Measurements from ENCODE around the gene WTAP. TPM values are rescaled to one million over a fixed set of nuclear protein-coding genes. Genes with fewer than 3 reads are reported as not detected.
"Not testable (repeated sequence)": the region's sequence is repeated elsewhere in the genome, so short reads cannot be mapped to it uniquely, and the experiment has no call there.

Gene WTAP
- total RNA-seq, 1 donor from 2014 or later, result 115 TPM

DNA sequence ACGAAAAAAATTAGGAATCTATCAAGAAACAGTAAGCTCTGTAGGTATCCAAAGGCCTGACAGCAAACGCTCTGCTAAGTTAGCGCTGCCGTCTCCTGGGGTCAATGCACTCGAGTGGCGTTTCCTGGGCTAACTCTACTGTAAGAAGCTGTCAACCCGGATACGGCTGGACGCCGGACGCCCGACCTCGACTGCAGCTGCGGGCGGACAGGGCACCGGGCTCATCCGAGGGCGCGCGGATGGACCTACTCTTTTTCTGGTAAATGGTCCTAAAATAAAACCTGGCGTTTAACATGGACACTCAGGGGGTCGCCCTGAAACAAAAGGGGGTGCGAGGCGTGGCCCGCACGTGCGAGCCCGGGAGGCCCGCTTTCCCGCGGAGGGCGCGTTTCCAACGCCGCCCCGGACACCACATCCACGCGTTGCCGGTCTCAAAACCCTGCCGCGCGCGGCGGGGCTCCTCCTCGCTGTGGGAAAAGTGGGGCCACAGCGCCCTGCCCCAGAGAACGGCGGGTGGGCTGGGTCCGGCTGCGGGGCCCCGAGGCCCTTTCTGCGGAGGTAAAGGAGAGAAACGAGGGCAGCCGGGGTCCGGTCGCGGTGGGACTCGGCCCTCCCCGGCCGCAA is 61.6 kb downstream of the WTAP start:
- H3K27me3 ChIP-seq (ENCODE audit: control insufficient read depth, insufficient read depth, low read length), result no peaks in the 10 kb centered on the region
- FAIRE-seq (no peak), DNase-seq (ENCODE audit: low read depth) (peak; percentile 22)
- peaks cover 4% of the 10 kb centered on the region for H3K36me3 ChIP-seq (ENCODE audit: control insufficient read depth, insufficient read depth, low read length)
- no peak for TF ChIP-seq CTCF (IDR thresholded peaks at IDR 0.05; ENCODE audit: insufficient read depth, low read length, severe bottlenecking)
- peak overlapping the region; percentile 91 for H3K4me3 ChIP-seq (ENCODE audit: low read depth, low read length)

GRCh38 chr6:159789377-159790148 is 62.3 kb downstream of the WTAP start, which contains the start of gene TCP1:
Gene TCP1, minus strand, starts transcription at chr6:159789602. Its CDS starts 134 bp downstream, at chr6:159789468.
- FAIRE-seq (no peak), DNase-seq (ENCODE audit: low read depth) (peak; percentile 99)
- Histone ChIP-seq H3K4me3 (ENCODE audit: low read depth, low read length) (peak within 1 kb of the TSS; percentile 91), H3K27me3 (ENCODE audit: control insufficient read depth, insufficient read depth, low read length) (no peaks in the 10 kb centered on the region), H3K36me3 (ENCODE audit: control insufficient read depth, insufficient read depth, low read length) (peaks cover 4% of the 10 kb centered on the region)
- TF ChIP-seq CTCF (IDR thresholded peaks at IDR 0.05; ENCODE audit: insufficient read depth, low read length, severe bottlenecking), result no peak

DNA sequence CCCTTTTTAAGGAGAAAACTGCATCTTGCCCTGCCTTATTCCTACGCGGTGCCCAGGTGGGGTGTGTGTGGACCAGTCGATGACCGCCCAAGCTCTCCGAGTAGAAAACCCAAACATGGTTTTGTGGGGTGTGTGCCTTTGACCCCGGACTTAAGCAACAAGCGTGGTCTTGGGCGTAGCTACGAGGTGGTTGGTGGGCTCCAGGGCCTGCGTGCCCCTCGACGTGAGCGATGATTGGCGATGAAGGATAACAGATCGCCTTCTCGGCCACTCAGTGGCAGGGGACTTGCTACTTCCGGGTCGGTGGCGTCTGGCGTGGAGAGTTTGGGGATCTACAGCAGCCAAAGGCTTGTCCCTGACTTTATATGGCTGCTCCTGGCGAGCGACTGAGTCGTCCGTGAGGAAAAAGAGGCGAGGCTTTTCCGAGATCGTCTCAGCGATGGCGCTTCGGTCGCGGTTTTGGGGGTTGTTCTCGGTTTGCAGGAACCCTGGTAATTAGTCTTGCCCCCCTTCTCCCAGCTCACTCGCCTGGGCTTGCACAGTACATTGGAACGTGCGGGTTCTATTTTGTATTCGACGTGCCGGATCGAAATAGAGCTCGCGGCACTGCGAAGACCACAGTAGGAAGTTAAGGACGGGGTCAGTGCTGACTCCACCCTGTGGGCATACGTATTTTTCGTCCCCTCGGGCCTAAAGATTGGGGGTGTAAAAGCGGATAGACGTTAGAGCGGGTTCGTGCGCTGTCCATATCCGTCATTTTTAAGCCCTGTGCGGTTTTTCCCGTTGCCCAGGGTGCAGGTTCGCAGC is 63.0 kb downstream of the WTAP start, which contains the start of gene MRPL18:
TSS of gene MRPL18 (plus strand) at position 319 of the 807 bp plus-strand sequence. CDS start at position 440, 121 bp downstream.
- DNase-seq (ENCODE audit: low read depth), result peak; percentile 93
- no peak for TF ChIP-seq CTCF (IDR thresholded peaks at IDR 0.05; ENCODE audit: insufficient read depth, low read length, severe bottlenecking)
- Histone ChIP-seq H3K27me3 (ENCODE audit: control insufficient read depth, insufficient read depth, low read length) (no peaks in the 10 kb centered on the region), H3K4me3 (ENCODE audit: low read depth, low read length) (peak within 1 kb of the TSS; percentile 91), H3K36me3 (ENCODE audit: control insufficient read depth, insufficient read depth, low read length) (peaks cover 4% of the 10 kb centered on the region)
- no peak for FAIRE-seq

DNA sequence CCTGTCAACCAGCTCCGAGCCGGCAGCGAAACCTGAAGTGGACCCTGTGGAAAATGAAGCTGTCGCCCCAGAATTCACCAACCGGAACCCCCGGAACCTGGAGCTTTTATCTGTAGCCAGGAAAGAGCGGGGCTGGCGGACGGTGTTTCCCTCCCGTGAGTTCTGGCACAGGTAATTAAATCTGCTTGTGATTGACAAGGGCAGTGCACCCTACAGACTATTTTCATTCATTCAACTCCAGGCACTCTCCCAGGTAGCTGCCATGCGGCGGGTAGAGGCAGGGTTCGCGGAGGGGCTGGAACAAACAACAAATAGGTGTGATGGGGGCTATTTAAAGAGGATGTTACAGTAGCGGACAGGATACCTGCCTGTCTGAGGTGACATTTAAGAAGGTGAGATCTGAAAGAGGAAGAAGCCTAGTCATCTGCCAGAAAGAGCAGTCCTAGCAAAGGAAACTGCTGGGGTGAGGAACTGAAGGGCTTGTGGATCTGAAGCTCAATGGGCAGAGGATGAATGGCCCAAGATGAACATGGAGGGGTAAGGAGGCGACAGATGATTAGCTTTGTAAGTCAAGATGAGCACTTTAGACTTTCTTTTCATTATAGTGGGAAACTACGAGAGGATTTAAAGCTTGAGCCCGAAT is 63.8 kb downstream of the WTAP start:
- no peak for FAIRE-seq
- Histone ChIP-seq H3K36me3 (ENCODE audit: control insufficient read depth, insufficient read depth, low read length) (peaks cover 4% of the 10 kb centered on the region), H3K27me3 (ENCODE audit: control insufficient read depth, insufficient read depth, low read length) (no peaks in the 10 kb centered on the region), H3K4me3 (ENCODE audit: low read depth, low read length) (peak overlapping the region; percentile 47)
- DNase-seq (ENCODE audit: low read depth), result peak; percentile 20
- no peak for TF ChIP-seq CTCF (IDR thresholded peaks at IDR 0.05; ENCODE audit: insufficient read depth, low read length, severe bottlenecking)

DNA sequence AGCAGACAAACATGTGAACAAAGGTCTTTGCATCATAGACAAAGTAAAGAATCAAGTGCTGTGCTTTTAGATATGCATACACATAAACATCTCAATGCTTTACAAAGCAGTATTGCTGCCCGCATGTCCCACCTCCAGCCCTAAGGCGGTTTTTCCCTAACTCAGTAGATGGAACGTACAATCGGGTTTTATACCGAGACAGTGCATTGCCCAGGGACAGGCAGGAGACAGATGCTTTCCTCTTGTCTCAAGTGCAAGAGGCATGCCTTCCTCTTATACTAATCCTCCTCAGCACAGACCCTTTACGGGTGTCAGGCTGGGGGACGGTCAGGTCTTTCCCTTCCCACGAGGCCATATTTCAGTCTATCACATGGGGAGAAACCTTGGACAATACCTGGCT is 67.7 kb downstream of the WTAP start:
- H3K36me3 ChIP-seq (ENCODE audit: control insufficient read depth, insufficient read depth, low read length); H3K4me3 ChIP-seq (ENCODE audit: low read depth, low read length); H3K27me3 ChIP-seq (ENCODE audit: control insufficient read depth, insufficient read depth, low read length); DNase-seq (ENCODE audit: low read depth); FAIRE-seq: not testable (repeated sequence)

Data from bronchial epithelial cell (primary cell).